GM12872 (cell line): ENCODE results near the gene CDH23.

Experiments used
- CTCF ChIP-seq: IDR thresholded peaks from 3 replicates; pipeline ENCODE4 v1.5.1; 2011; ENCODE audit warnings: low read depth, mild to moderate bottlenecking, low read length, moderate library complexity; ENCODE audit not compliant: insufficient read depth

Gene CDH23

GRCh38 chr10:71774916-71775702 is 378.4 kb downstream of the CDH23 start:
- TF ChIP-seq CTCF = no peak

GRCh38 chr10:71776481-71776925 is 379.8 kb downstream of the CDH23 start:
- TF ChIP-seq CTCF = 0 out of 3 replicates have a peak, but pooled peaks have one; percentile 10

- TF ChIP-seq CTCF = no peak
Measured at GRCh38 chr10:71777213-71777985, 380.7 kb downstream of the CDH23 start.

- no peak for TF ChIP-seq CTCF
Measured at GRCh38 chr10:71778071-71778825, 381.5 kb downstream of the CDH23 start.

- no peak for TF ChIP-seq CTCF
Measured at GRCh38 chr10:71779641-71780040, 382.9 kb downstream of the CDH23 start.

- no peak for TF ChIP-seq CTCF
Measured at GRCh38 chr10:71780156-71780555, 383.4 kb downstream of the CDH23 start.

- TF ChIP-seq CTCF = no peak
Measured at GRCh38 chr10:71780719-71781118, 384.0 kb downstream of the CDH23 start.
